A673 (cell line): ENCODE results near the gene COL1A1.

Experiments
- CTCF ChIP-seq: fragments of 300-800, 200-600 bp; sonication (generic); conservative IDR thresholded peaks from 2 replicates; pipeline ENCODE4 v1.5.1; 2017; ENCODE audit warnings: low read depth, mild to moderate bottlenecking, antibody characterized with exemption, low read length, moderate library complexity, mixed read lengths
- EZH2 ChIP-seq: fragments of 200-600 bp; sonication (generic); IDR thresholded peaks from 2 replicates; pipeline ENCODE4 v1.6.1; 2017; ENCODE audit warnings: borderline replicate concordance, low read depth, mild to moderate bottlenecking, mixed read lengths, antibody characterized with exemption, low read length; ENCODE audit not compliant: poor library complexity, severe bottlenecking

GRCh38 chr17:50194140-50194933 is 7.1 kb downstream of the COL1A1 start:
- TF ChIP-seq CTCF (no peak), EZH2 (no peak)
